Renal pelvis (tissue), 4 donors: ENCODE data around the gene GRAMD1A. TPM values are rescaled to one million over a fixed set of nuclear protein-coding genes. Genes with fewer than 3 reads are reported as not detected.

Source experiments
- DNase-seq: peaks from one replicate; pipeline ENCODE4 v3.0.0-alpha.2; 2013
- polyA plus RNA-seq, 3 donors: library from polyadenylated mRNA; unstranded; fragments of 120-200 nt; gene quantifications; one replicate each; pipeline ENCODE4 v1.2.1, GENCODE V29; 2013; ENCODE audit not compliant: insufficient read length in 3 of 3

Gene GRAMD1A
- polyA plus RNA-seq, 3 donors: 54.9 to 72.8 (median 65.6) TPM

GRCh38 chr19:35069696-35070095, 69.6 kb downstream of the GRAMD1A start:
- no peak for DNase-seq

GRCh38 chr19:35070471-35070870, 70.3 kb downstream of the GRAMD1A start:
- DNase-seq: no peak

- no peak for DNase-seq
These were observed 73.4 kb downstream of the GRAMD1A start for GRCh38 chr19:35073516-35073915.

GRCh38 chr19:35073941-35074340, 73.8 kb downstream of the GRAMD1A start:
- no peak for DNase-seq

GRCh38 chr19:35074426-35075201, 74.5 kb downstream of the GRAMD1A start:
- DNase-seq: no peak

GRCh38 chr19:35075202-35076025, 75.3 kb downstream of the GRAMD1A start:
- no peak for DNase-seq

- DNase-seq: no peak
These were observed 75.9 kb downstream of the GRAMD1A start for GRCh38 chr19:35076026-35076370.

Other genes starting within 250 kb of the GRAMD1A start
- gene ZNF599, start 227.1 kb upstream of the GRAMD1A start, polyA plus RNA-seq: 10 to 100 TPM; 14.1 to 17.2 (median 16.7) TPM
- 10 to 100 TPM in 1 of 3 donors, 1 to 10 TPM in 2; 5.8 to 11.7 (median 7.4) TPM for gene ZNF30, start 73.4 kb upstream of the GRAMD1A start, polyA plus RNA-seq
- 1 to 10 TPM; 5.4 to 7.1 (median 6.6) TPM for gene ZNF792, start 36.1 kb upstream of the GRAMD1A start, polyA plus RNA-seq
- gene SCN1B, start 30.1 kb downstream of the GRAMD1A start, polyA plus RNA-seq: 1 to 10 TPM in 2 of 3 donors, under 1 TPM in 1; 0.95 to 1.5 (median 1.0) TPM
- 100 to 1,000 TPM; 118 to 150 (median 128) TPM for gene HPN, start 41.4 kb downstream of the GRAMD1A start, polyA plus RNA-seq
- 10 to 100 TPM; 18.6 to 23.9 (median 23.1) TPM for gene FXYD3, start 115.5 kb downstream of the GRAMD1A start, polyA plus RNA-seq
- 1 to 10 TPM; 2.2 to 3.2 (median 3.0) TPM for gene LGI4, start 134.7 kb downstream of the GRAMD1A start, polyA plus RNA-seq
- 10 to 100 TPM; 21.8 to 27.0 (median 26.5) TPM for gene FXYD1, start 138.5 kb downstream of the GRAMD1A start, polyA plus RNA-seq
- gene FXYD7, start 142.9 kb downstream of the GRAMD1A start, polyA plus RNA-seq: 1 to 10 TPM in 1 of 3 donors, under 1 TPM in 2; 0.40 to 1.3 (median 0.95) TPM
- 10 to 100 TPM; 21.7 to 26.8 (median 23.0) TPM for gene FXYD5, start 154.4 kb downstream of the GRAMD1A start, polyA plus RNA-seq
- gene FAM187B, start 228.4 kb downstream of the GRAMD1A start, polyA plus RNA-seq: under 1 TPM in 1 of 3 donors, not detected in 2; 0.07 TPM
- gene LSR, start 248.7 kb downstream of the GRAMD1A start, polyA plus RNA-seq: 10 to 100 TPM; 65.3 to 68.6 (median 67.9) TPM